OCI-LY1 (cell line): ENCODE measurements around the gene BCKDHB.

ENCODE experiments used
- H2AFZ ChIP-seq: fragments of 200-600 bp; sonication (generic), shearing (Covaris generic); 2 replicates; pipeline ENCODE4 v1.6.0; 2014; ENCODE audit warnings: antibody characterized with exemption, mild to moderate bottlenecking, low read length
- H3F3A ChIP-seq: fragments of 200-600 bp; sonication (generic), shearing (Covaris generic); 2 replicates; pipeline ENCODE4 v1.6.0; 2014; ENCODE audit warnings: mild to moderate bottlenecking, antibody characterized with exemption, low read length, moderate library complexity; ENCODE audit not compliant: insufficient read depth
- H3K27ac ChIP-seq: fragments of 200-600 bp; sonication (generic); 2 replicates; pipeline ENCODE4 v1.5.1; 2014; ENCODE audit warnings: low read length, mixed run types, mild to moderate bottlenecking, low read depth; ENCODE audit not compliant: poor library complexity, severe bottlenecking
- H3K27me3 ChIP-seq: fragments of 200-600 bp; sonication (generic); 2 replicates; pipeline ENCODE4 v1.6.0; 2014; ENCODE audit warnings: antibody characterized with exemption, mild to moderate bottlenecking, low read length, moderate library complexity; ENCODE audit not compliant: insufficient read depth
- H3K36me3 ChIP-seq: fragments of 200-600 bp; sonication (generic); 2 replicates; pipeline ENCODE4 v1.6.1; 2014; ENCODE audit warnings: mild to moderate bottlenecking, antibody characterized with exemption, low read length, moderate library complexity, mixed read lengths; ENCODE audit not compliant: insufficient read depth
- H3K4me1 ChIP-seq: fragments of 200-600 bp; sonication (generic); 2 replicates; pipeline ENCODE4 v1.5.1; 2014; ENCODE audit warnings: mild to moderate bottlenecking, low read length, moderate library complexity; ENCODE audit not compliant: insufficient read depth, severe bottlenecking
- H3K4me2 ChIP-seq: fragments of 200-600 bp; sonication (generic), shearing (Covaris generic); 2 replicates; pipeline ENCODE4 v1.6.1; 2014; ENCODE audit warnings: low read length
- H3K4me3 ChIP-seq: fragments of 200-600 bp; sonication (generic); 2 replicates; pipeline ENCODE4 v1.5.1; 2014; ENCODE audit warnings: low read length, low read depth, mild to moderate bottlenecking, mixed read lengths; ENCODE audit not compliant: poor library complexity, severe bottlenecking
- H3K79me2 ChIP-seq: fragments of 200-600 bp; shearing (Covaris generic); 2 replicates; pipeline ENCODE4 v1.6.1; 2016; ENCODE audit warnings: mixed run types, low read length, mixed read lengths; ENCODE audit not compliant: insufficient read depth
- H3K9ac ChIP-seq: fragments of 200-600 bp; sonication (generic), shearing (Covaris generic); 2 replicates; pipeline ENCODE4 v1.6.1; 2014; ENCODE audit warnings: mild to moderate bottlenecking, low read length, mixed read lengths
- H3K9me2 ChIP-seq: fragments of 200-600 bp; sonication (generic), shearing (Covaris generic); 2 replicates; pipeline ENCODE4 v1.6.1; 2014; ENCODE audit warnings: low read depth, mild to moderate bottlenecking, low read length, mixed read lengths
- H3K9me3 ChIP-seq: fragments of 200-600 bp; shearing (Covaris generic); 2 replicates; pipeline ENCODE4 v1.6.1; 2014; ENCODE audit warnings: low read length, mixed read lengths
- H4K20me1 ChIP-seq: fragments of 200-600 bp; sonication (generic), shearing (Covaris generic); 2 replicates; pipeline ENCODE4 v1.6.0; 2016; ENCODE audit warnings: mild to moderate bottlenecking, low read length; ENCODE audit not compliant: insufficient read depth
- CTCF ChIP-seq: fragments of 200-600 bp; sonication (generic), shearing (Covaris generic); IDR thresholded peaks from 2 replicates; pipeline ENCODE4 v1.5.1; 2017; ENCODE audit warnings: mild to moderate bottlenecking, antibody characterized with exemption, low read length, moderate library complexity, mixed read lengths
- EZH2 ChIP-seq: fragments of 200-600 bp; sonication (generic), shearing (Covaris generic); IDR thresholded peaks from 2 replicates; pipeline ENCODE4 v1.8.0; 2017; ENCODE audit warnings: borderline replicate concordance, mixed run types, mild to moderate bottlenecking, antibody characterized with exemption, low read length, moderate library complexity, mixed read lengths

BCKDHB gene

GRCh38 chr6:80356000-80356399 lies 249.5 kb downstream of the BCKDHB start:
- Histone ChIP-seq H3K79me2 (no peaks in the 10 kb centered on the region), H3K4me2 (no peak overlapping the region), H3K27ac (no peak overlapping the region), H3F3A (no peaks in the 10 kb centered on the region), H4K20me1 (no peaks in the 10 kb centered on the region), H3K27me3 (no peaks in the 10 kb centered on the region), H3K9me2 (no peaks in the 10 kb centered on the region), H3K4me1 (no peaks in the 10 kb centered on the region), H3K36me3 (no peaks in the 10 kb centered on the region), H2AFZ (no peak overlapping the region), H3K4me3 (no peak overlapping the region), H3K9ac (no peak overlapping the region), H3K9me3 (no peaks in the 10 kb centered on the region)
- no peak for TF ChIP-seq CTCF
- no peak for TF ChIP-seq EZH2

- Histone ChIP-seq H3K4me3 (no peak overlapping the region), H3F3A (no peaks in the 10 kb centered on the region), H3K79me2 (no peaks in the 10 kb centered on the region), H3K36me3 (no peaks in the 10 kb centered on the region), H3K4me2 (no peak overlapping the region), H3K27ac (no peak overlapping the region), H3K27me3 (no peaks in the 10 kb centered on the region), H2AFZ (no peak overlapping the region), H3K4me1 (no peaks in the 10 kb centered on the region), H3K9me2 (no peaks in the 10 kb centered on the region), H3K9ac (no peak overlapping the region), H4K20me1 (no peaks in the 10 kb centered on the region), H3K9me3 (no peaks in the 10 kb centered on the region)
- TF ChIP-seq CTCF (no peak), EZH2 (no peak)
These were observed 250.1 kb downstream of the BCKDHB start for GRCh38 chr6:80356545-80356944.

GRCh38 chr6:80357081-80357480 lies 250.6 kb downstream of the BCKDHB start:
- no peaks in the 10 kb centered on the region for H3K9me3 ChIP-seq
- no peaks in the 10 kb centered on the region for H3K36me3 ChIP-seq
- H3K79me2 ChIP-seq: no peaks in the 10 kb centered on the region
- no peaks in the 10 kb centered on the region for H3F3A ChIP-seq
- no peak overlapping the region for H2AFZ ChIP-seq
- no peak overlapping the region for H3K4me3 ChIP-seq
- H3K9ac ChIP-seq: no peak overlapping the region
- TF ChIP-seq CTCF (no peak), EZH2 (no peak)
- no peak overlapping the region for H3K4me2 ChIP-seq
- no peak overlapping the region for H3K27ac ChIP-seq
- H4K20me1 ChIP-seq: no peaks in the 10 kb centered on the region
- no peaks in the 10 kb centered on the region for H3K27me3 ChIP-seq
- H3K9me2 ChIP-seq: no peaks in the 10 kb centered on the region
- H3K4me1 ChIP-seq: no peaks in the 10 kb centered on the region
